SK-N-SH treated with all-trans-retinoic acid at 6 μM for 48 hours (cell line): ENCODE measurements around the gene MITF.

Experiments used
- ATAC-seq: fragments of 200-7000 bp; cut with Tn5 transposase; 3 replicates; pipeline ENCODE4 v1.9.1; 2020; ENCODE audit warnings: mild to moderate bottlenecking, moderate library complexity
- ARNTL ChIP-seq: fragments of 450-650 bp; formaldehyde crosslinking; IDR thresholded peaks from 2 replicates; pipeline ENCODE4 v1.5.0; 2020; ENCODE audit warnings: low read depth, mild to moderate bottlenecking, moderate library complexity, borderline replicate concordance
- BACH2 ChIP-seq: fragments of 250-450 bp; sonication (Bioruptor Pico); IDR thresholded peaks from 2 replicates; pipeline ENCODE4 v1.9.0; 2021; ENCODE audit warnings: mild to moderate bottlenecking, borderline replicate concordance
- CSDC2 ChIP-seq: fragments of 250-450 bp; sonication (Bioruptor Pico); IDR thresholded peaks from 2 replicates; pipeline ENCODE4 v1.5.0; 2020; ENCODE audit warnings: mild to moderate bottlenecking, moderate library complexity
- ESRRG ChIP-seq: fragments of 250-450 bp; sonication (Bioruptor Pico); IDR thresholded peaks from 2 replicates; pipeline ENCODE4 v1.6.1; 2021; ENCODE audit warnings: mild to moderate bottlenecking
- GLIS3 ChIP-seq: fragments of 250-450 bp; sonication (Bioruptor Pico); IDR thresholded peaks from 2 replicates; pipeline ENCODE4 v1.5.0; 2020; ENCODE audit warnings: mild to moderate bottlenecking, moderate library complexity
- ISL1 ChIP-seq: fragments of 250-450 bp; sonication (Bioruptor Pico); IDR thresholded peaks from 2 replicates; pipeline ENCODE4 v2.1.2; 2022; ENCODE audit warnings: mild to moderate bottlenecking, moderate library complexity
- OSR1 ChIP-seq: fragments of 250-450 bp; sonication (Bioruptor Pico); IDR thresholded peaks from 2 replicates; pipeline ENCODE4 v1.8.0; 2022; ENCODE audit warnings: moderate library complexity, mild to moderate bottlenecking, inconsistent platforms
- POU6F1 ChIP-seq: fragments of 250-450 bp; sonication (Bioruptor Pico); IDR thresholded peaks from 2 replicates; pipeline ENCODE4 v1.8.0; 2021; ENCODE audit warnings: low read depth, mild to moderate bottlenecking, moderate library complexity, borderline replicate concordance
- PPARA ChIP-seq: fragments of 250-450 bp; sonication (Bioruptor Pico); IDR thresholded peaks from 2 replicates; pipeline ENCODE4 v1.5.0; 2020; ENCODE audit warnings: mild to moderate bottlenecking, borderline replicate concordance
- RARB ChIP-seq: fragments of 250-450 bp; sonication (Bioruptor Pico); IDR thresholded peaks from 2 replicates; pipeline ENCODE4 v1.8.0; 2021; ENCODE audit warnings: mild to moderate bottlenecking, moderate library complexity
- SNAI2 ChIP-seq: fragments of 250-450 bp; sonication (Bioruptor Pico); IDR thresholded peaks from 2 replicates; pipeline ENCODE4 v1.5.0; 2020; ENCODE audit warnings: mild to moderate bottlenecking, moderate library complexity
- TCF4 ChIP-seq: fragments of 250-450 bp; sonication (Bioruptor Pico); IDR thresholded peaks from 2 replicates; pipeline ENCODE4 v1.8.0; 2021; ENCODE audit warnings: mild to moderate bottlenecking, moderate library complexity, borderline replicate concordance
- TOX ChIP-seq: fragments of 250-450 bp; sonication (Bioruptor Pico); IDR thresholded peaks from 2 replicates; pipeline ENCODE4 v1.8.0; 2021; ENCODE audit warnings: mild to moderate bottlenecking, moderate library complexity, borderline replicate concordance
- ZC3H10 ChIP-seq: fragments of 250-450 bp; sonication (Bioruptor Pico); IDR thresholded peaks from 2 replicates; pipeline ENCODE4 v1.5.1; 2021; ENCODE audit warnings: mild to moderate bottlenecking, moderate library complexity
- ZFP3 ChIP-seq: fragments of 250-450 bp; sonication (Bioruptor Pico); IDR thresholded peaks from 2 replicates; pipeline ENCODE4 v1.5.0; 2020; ENCODE audit warnings: mild to moderate bottlenecking, moderate library complexity
- ZFP30 ChIP-seq: fragments of 450-650 bp; formaldehyde crosslinking; IDR thresholded peaks from 2 replicates; pipeline ENCODE4 v1.5.0; 2022; ENCODE audit warnings: mild to moderate bottlenecking, moderate library complexity
- ZNF565 ChIP-seq: fragments of 450-650 bp; formaldehyde crosslinking; conservative IDR thresholded peaks from 2 replicates; pipeline ENCODE4 v1.5.0; 2020; ENCODE audit warnings: low read depth, mild to moderate bottlenecking, moderate library complexity
- ZNF70 ChIP-seq: fragments of 450-650 bp; formaldehyde crosslinking; IDR thresholded peaks from 2 replicates; pipeline ENCODE4 v1.5.0; 2020; ENCODE audit warnings: mild to moderate bottlenecking, moderate library complexity
- TF ChIP-seq, protein P1 (sequence below): fragments of 250-450 bp; sonication (Bioruptor Pico); IDR thresholded peaks from 2 replicates; pipeline ENCODE4 v1.5.1; 2020; ENCODE audit warnings: low read depth, mild to moderate bottlenecking, moderate library complexity
- TF ChIP-seq, protein P2 (sequence below): fragments of 250-450 bp; sonication (Bioruptor Pico); IDR thresholded peaks from 2 replicates; pipeline ENCODE4 v1.8.0; 2020; ENCODE audit warnings: mild to moderate bottlenecking, moderate library complexity, borderline replicate concordance

The MITF gene

GRCh38 chr3:69961706-69962439, 222.6 kb downstream of the MITF start:
- no peak for ATAC-seq
- TF ChIP-seq RARB (CRISPR knock-in tag) (no peak), ZFP3 (CRISPR knock-in tag) (no peak), ZNF70 (no peak), ZFP30 (CRISPR knock-in tag) (no peak), ZNF565 (CRISPR knock-in tag) (no peak), ZC3H10 (no peak), OSR1 (CRISPR knock-in tag) (no peak), TCF4 (CRISPR knock-in tag) (no peak), ISL1 (CRISPR knock-in tag) (no peak), BACH2 (CRISPR knock-in tag) (no peak), TOX (CRISPR knock-in tag) (no peak), POU6F1 (CRISPR knock-in tag) (no peak), CSDC2 (no peak), ESRRG (CRISPR knock-in tag) (no peak), ARNTL (CRISPR knock-in tag) (no peak), GLIS3 (CRISPR knock-in tag) (no peak), SNAI2 (CRISPR knock-in tag) (no peak), PPARA (CRISPR knock-in tag) (no peak)
- TF ChIP-seq, protein P1, sequence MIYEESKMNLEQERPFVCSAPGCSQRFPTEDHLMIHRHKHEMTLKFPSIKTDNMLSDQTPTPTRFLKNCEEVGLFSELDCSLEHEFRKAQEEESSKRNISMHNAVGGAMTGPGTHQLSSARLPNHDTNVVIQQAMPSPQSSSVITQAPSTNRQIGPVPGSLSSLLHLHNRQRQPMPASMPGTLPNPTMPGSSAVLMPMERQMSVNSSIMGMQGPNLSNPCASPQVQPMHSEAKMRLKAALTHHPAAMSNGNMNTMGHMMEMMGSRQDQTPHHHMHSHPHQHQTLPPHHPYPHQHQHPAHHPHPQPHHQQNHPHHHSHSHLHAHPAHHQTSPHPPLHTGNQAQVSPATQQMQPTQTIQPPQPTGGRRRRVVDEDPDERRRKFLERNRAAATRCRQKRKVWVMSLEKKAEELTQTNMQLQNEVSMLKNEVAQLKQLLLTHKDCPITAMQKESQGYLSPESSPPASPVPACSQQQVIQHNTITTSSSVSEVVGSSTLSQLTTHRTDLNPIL: no peak
- TF ChIP-seq, all 23 proteins: peak for 0

- no peak for TF ChIP-seq TCF4 (CRISPR knock-in tag)
- no peak for TF ChIP-seq ZNF70
- no peak for ATAC-seq
These were observed 224.4 kb downstream of the MITF start for GRCh38 chr3:69963643-69964042.

GRCh38 chr3:69967156-69967555, 227.9 kb downstream of the MITF start:
- no peak for ATAC-seq
- no peak for TF ChIP-seq ZNF70
- TF ChIP-seq, protein P1: no peak
- TF ChIP-seq GLIS3 (CRISPR knock-in tag): no peak
- no peak for TF ChIP-seq SNAI2 (CRISPR knock-in tag)

GRCh38 chr3:69970827-69971226, 231.6 kb downstream of the MITF start:
- ATAC-seq: no peak

More at GRCh38 chr3:69970827-69971226, 231.6 kb downstream of the MITF start:
- TF ChIP-seq ZNF565 (CRISPR knock-in tag): no peak
- TF ChIP-seq ARNTL (CRISPR knock-in tag): no peak
- TF ChIP-seq SNAI2 (CRISPR knock-in tag): no peak
- no peak for TF ChIP-seq CSDC2
- no peak for TF ChIP-seq PPARA (CRISPR knock-in tag)
- no peak for TF ChIP-seq OSR1 (CRISPR knock-in tag)
- TF ChIP-seq ZNF70: no peak
- TF ChIP-seq, protein P2, sequence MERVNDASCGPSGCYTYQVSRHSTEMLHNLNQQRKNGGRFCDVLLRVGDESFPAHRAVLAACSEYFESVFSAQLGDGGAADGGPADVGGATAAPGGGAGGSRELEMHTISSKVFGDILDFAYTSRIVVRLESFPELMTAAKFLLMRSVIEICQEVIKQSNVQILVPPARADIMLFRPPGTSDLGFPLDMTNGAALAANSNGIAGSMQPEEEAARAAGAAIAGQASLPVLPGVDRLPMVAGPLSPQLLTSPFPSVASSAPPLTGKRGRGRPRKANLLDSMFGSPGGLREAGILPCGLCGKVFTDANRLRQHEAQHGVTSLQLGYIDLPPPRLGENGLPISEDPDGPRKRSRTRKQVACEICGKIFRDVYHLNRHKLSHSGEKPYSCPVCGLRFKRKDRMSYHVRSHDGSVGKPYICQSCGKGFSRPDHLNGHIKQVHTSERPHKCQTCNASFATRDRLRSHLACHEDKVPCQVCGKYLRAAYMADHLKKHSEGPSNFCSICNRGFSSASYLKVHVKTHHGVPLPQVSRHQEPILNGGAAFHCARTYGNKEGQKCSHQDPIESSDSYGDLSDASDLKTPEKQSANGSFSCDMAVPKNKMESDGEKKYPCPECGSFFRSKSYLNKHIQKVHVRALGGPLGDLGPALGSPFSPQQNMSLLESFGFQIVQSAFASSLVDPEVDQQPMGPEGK (CRISPR knock-in tag): no peak
- TF ChIP-seq GLIS3 (CRISPR knock-in tag): no peak
- TF ChIP-seq RARB (CRISPR knock-in tag): no peak
